ENCODE measurements around the gene CDC42BPA. TPM values are rescaled to one million over a fixed set of nuclear protein-coding genes. Genes with fewer than 3 reads are reported as not detected.

Gene CDC42BPA
- total and polyA plus RNA-seq, 9 of the 15 experiments (the other 6 are each of a cell fraction or from before 2014, with no cell fraction given): 8.0 to 77.5 (median 52.1) TPM

DNA sequence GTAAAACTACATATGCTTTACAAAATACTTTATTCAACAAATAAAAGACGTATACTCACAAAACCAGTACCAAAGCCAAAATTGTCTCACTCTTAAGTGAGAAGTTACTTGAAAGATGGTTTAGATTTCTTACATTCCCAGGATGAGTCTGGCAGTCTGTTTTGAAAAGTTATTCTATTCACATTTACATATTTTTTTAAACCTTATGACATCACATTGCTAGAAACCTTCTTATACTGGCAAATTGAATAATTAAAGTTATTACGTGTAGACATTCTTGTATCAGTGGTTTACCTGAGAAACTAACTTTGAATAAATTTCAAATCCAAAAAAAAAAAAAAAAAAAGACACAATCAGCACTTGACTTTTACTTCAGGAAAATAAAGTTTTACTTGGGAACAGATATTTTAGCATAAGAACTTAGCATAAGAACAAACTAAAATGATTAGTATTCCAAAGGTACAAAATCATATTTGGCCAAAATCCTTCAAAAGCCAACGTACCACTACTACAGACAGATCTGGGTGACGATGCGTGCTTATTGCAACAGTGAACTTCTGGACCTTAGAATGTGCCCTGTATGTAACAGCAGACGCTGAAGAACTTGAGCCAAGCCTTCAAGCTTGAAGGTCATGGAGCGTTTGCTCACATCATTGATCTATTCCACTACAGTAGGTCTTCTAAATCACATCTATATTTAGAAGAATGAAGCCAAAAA lies 2.5 kb downstream of the CDC42BPA start (continued):
- TF ChIP-seq, protein P1, sequence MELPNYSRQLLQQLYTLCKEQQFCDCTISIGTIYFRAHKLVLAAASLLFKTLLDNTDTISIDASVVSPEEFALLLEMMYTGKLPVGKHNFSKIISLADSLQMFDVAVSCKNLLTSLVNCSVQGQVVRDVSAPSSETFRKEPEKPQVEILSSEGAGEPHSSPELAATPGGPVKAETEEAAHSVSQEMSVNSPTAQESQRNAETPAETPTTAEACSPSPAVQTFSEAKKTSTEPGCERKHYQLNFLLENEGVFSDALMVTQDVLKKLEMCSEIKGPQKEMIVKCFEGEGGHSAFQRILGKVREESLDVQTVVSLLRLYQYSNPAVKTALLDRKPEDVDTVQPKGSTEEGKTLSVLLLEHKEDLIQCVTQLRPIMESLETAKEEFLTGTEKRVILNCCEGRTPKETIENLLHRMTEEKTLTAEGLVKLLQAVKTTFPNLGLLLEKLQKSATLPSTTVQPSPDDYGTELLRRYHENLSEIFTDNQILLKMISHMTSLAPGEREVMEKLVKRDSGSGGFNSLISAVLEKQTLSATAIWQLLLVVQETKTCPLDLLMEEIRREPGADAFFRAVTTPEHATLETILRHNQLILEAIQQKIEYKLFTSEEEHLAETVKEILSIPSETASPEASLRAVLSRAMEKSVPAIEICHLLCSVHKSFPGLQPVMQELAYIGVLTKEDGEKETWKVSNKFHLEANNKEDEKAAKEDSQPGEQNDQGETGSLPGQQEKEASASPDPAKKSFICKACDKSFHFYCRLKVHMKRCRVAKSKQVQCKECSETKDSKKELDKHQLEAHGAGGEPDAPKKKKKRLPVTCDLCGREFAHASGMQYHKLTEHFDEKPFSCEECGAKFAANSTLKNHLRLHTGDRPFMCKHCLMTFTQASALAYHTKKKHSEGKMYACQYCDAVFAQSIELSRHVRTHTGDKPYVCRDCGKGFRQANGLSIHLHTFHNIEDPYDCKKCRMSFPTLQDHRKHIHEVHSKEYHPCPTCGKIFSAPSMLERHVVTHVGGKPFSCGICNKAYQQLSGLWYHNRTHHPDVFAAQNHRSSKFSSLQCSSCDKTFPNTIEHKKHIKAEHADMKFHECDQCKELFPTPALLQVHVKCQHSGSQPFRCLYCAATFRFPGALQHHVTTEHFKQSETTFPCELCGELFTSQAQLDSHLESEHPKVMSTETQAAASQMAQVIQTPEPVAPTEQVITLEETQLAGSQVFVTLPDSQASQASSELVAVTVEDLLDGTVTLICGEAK (IDR thresholded peaks at IDR 0.05): peak; percentile 72
- TF ChIP-seq, protein P1 (CRISPR knock-in tag; IDR thresholded peaks at IDR 0.05): no peak
- TF ChIP-seq FOXK2 (conservative IDR thresholded peaks at IDR 0.05 in 1 of 2, IDR thresholded peaks at IDR 0.05 in 1 of 2; ENCODE audit: low read depth in 2 of 2): no peak
- 0 out of 2 replicates have a peak, but pooled peaks have one; percentile 6 for TF ChIP-seq NFIC (IDR thresholded peaks at IDR 0.05)
- no peak for TF ChIP-seq MAFK (IDR thresholded peaks at IDR 0.05; ENCODE audit: low read length)
- TF ChIP-seq ILF3 (IDR thresholded peaks at IDR 0.05; ENCODE audit: borderline replicate concordance): no peak
- TF ChIP-seq, protein P2, sequence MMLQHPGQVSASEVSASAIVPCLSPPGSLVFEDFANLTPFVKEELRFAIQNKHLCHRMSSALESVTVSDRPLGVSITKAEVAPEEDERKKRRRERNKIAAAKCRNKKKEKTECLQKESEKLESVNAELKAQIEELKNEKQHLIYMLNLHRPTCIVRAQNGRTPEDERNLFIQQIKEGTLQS (IDR thresholded peaks at IDR 0.05): peak; percentile 43; the same call in 1 of the 2 replicates
- TF ChIP-seq, protein P2 (CRISPR knock-in tag; conservative IDR thresholded peaks at IDR 0.05): no peak
- TF ChIP-seq SMARCA4 (IDR thresholded peaks at IDR 0.05): 0 out of 2 replicates have a peak, but pooled peaks have one; percentile 37
- no peak for TF ChIP-seq CBX2 (IDR thresholded peaks at IDR 0.05; ENCODE audit: insufficient read depth, low read length, poor library complexity, severe bottlenecking)
- TF ChIP-seq JUN (IDR thresholded peaks at IDR 0.05; ENCODE audit: borderline replicate concordance, low read depth, low read length): no peak
- TF ChIP-seq JUN (CRISPR knock-in tag; IDR thresholded peaks at IDR 0.05; ENCODE audit: borderline replicate concordance): no peak
- TF ChIP-seq ZNF316 (IDR thresholded peaks at IDR 0.05): peak; percentile 68
- peak; percentile 70 for TF ChIP-seq CREM (IDR thresholded peaks at IDR 0.05; ENCODE audit: low read depth)
- TF ChIP-seq NCOA2 (IDR thresholded peaks at IDR 0.05; ENCODE audit: partially characterized antibody in 2 of 2): no peak
- no peak for TF ChIP-seq NR2F6 (CRISPR knock-in tag; IDR thresholded peaks at IDR 0.05)
- TF ChIP-seq ZFP30 (CRISPR knock-in tag; IDR thresholded peaks at IDR 0.05; ENCODE audit: borderline replicate concordance): no peak
- TF ChIP-seq ZNF668 (CRISPR knock-in tag; IDR thresholded peaks at IDR 0.05): no peak
